K562 (cell line): Measurements from ENCODE around the gene EPHB1. TPM values are rescaled to one million over a fixed set of nuclear protein-coding genes. Genes with fewer than 3 reads are reported as not detected.

Experiments used
- ATAC-seq: fragments of 200-7000 bp; cut with Tn5 transposase; 3 replicates; pipeline ENCODE4 v1.9.1; 2020; ENCODE audit warnings: moderate library complexity
- BruUV-seq: library from RNA; stranded (reverse); fragments of 400-500 nt; replicated peaks from 2 replicates; lab custom pipeline; 2021; lab: Mats Ljungman, UMichigan
- CTCF ChIA-PET: fragments of 300-600 bp; formaldehyde crosslinking; extraction: SDS; loops from one replicate; lab custom pipeline; 2021; ENCODE audit warnings: low intra/inter-chr PET ratio; lab: Yijun Ruan, JAX
- POLR2A ChIA-PET: fragments of 300-600, 350-650 bp; sonication (Branson Sonifier 250); formaldehyde crosslinking; extraction: SDS; loops from one replicate; lab custom pipeline; 2021; ENCODE audit warnings: antibody characterized with exemption, inconsistent platforms; lab: Yijun Ruan, JAX
- DNase-seq, 4 experiments: peaks; one replicate each; pipeline versions ENCODE4 v3.0.0 to v3.0.0-alpha.2; 2011 to 2018; ENCODE audit warnings: low spot score in 3 of 4, mixed read lengths in 3 of 4; ENCODE audit errors: extremely low read depth in 1 of 4
- FAIRE-seq: peaks from 2 replicates; lab custom pipeline; 2011; peaks lifted over from hg19 to GRCh38; lab: Jason Lieb, UNC
- H2AFZ ChIP-seq: 2 replicates; pipeline ENCODE4 v1.6.0; 2011; ENCODE audit warnings: low read depth, low read length, control low read depth, inconsistent platforms
- H3K27ac ChIP-seq: fragments of 200-600 bp; 3 replicates; pipeline ENCODE4 v1.8.0; 2011; ENCODE audit warnings: low read depth, mild to moderate bottlenecking, control low read depth, inconsistent platforms, low read length, moderate library complexity, mixed read lengths; ENCODE audit errors: extremely low read depth
- H3K27me3 ChIP-seq, 2 experiments: fragments of 300-600 bp in 1 of 2; 2 replicates in 1 of 2; 3 replicates in 1 of 2; pipeline versions ENCODE4 v1.6.0 to v1.8.0; 2011; ENCODE audit warnings: inconsistent platforms in 2 of 2, low read length in 2 of 2, mild to moderate bottlenecking in 1 of 2, mixed read lengths in 1 of 2, moderate library complexity in 1 of 2; ENCODE audit not compliant: control insufficient read depth in 2 of 2, insufficient read depth in 2 of 2
- H3K36me3 ChIP-seq: fragments of 300-600 bp; 3 replicates; pipeline ENCODE4 v1.8.0; 2011; ENCODE audit warnings: mild to moderate bottlenecking, low read length, inconsistent platforms; ENCODE audit not compliant: control insufficient read depth, insufficient read depth
- H3K4me1 ChIP-seq, 2 experiments: fragments of 200-600 bp in 1 of 2; replicated peaks in 1 of 2; 2 replicates in 1 of 2; 3 replicates in 1 of 2; pipeline versions ENCODE4 v1.5.1 to v1.8.0; 2011; ENCODE audit warnings: inconsistent platforms in 2 of 2, low read length in 2 of 2, mild to moderate bottlenecking in 1 of 2, mixed read lengths in 1 of 2, moderate library complexity in 1 of 2; ENCODE audit not compliant: control insufficient read depth in 2 of 2, insufficient read depth in 2 of 2
- H3K4me2 ChIP-seq: 2 replicates; pipeline ENCODE4 v1.6.1; 2011; ENCODE audit warnings: low read length, control low read depth, inconsistent platforms, mixed read lengths; ENCODE audit not compliant: insufficient read depth
- H3K4me3 ChIP-seq: fragments of 200-600 bp; sonication (generic), shearing (Covaris generic); 2 replicates; pipeline ENCODE4 v1.5.1; 2016; ENCODE audit warnings: control low read depth, inconsistent platforms
- H3K79me2 ChIP-seq: fragments of 200-600 bp; 3 replicates; pipeline ENCODE4 v1.8.0; 2011; ENCODE audit warnings: low read length, inconsistent platforms; ENCODE audit not compliant: control insufficient read depth, insufficient read depth
- H3K9ac ChIP-seq, 2 experiments: 2 replicates each; pipeline versions ENCODE4 v1.6.0 to v1.6.1; 2011; ENCODE audit warnings: low read depth in 2 of 2, low read length in 2 of 2, control low read depth in 1 of 2, inconsistent platforms in 1 of 2, mild to moderate bottlenecking in 1 of 2, mixed read lengths in 1 of 2; ENCODE audit not compliant: insufficient read depth in 1 of 2
- H3K9me1 ChIP-seq: one replicate; pipeline ENCODE4 v1.6.0; 2011; ENCODE audit warnings: inconsistent platforms, mild to moderate bottlenecking, low read length, moderate library complexity; ENCODE audit not compliant: control insufficient read depth, insufficient read depth
- H3K9me3 ChIP-seq: replicated peaks from 2 replicates; pipeline ENCODE4 v1.5.1; 2011; ENCODE audit warnings: low read depth, low read length, inconsistent platforms; ENCODE audit not compliant: control insufficient read depth, insufficient read depth
- H4K20me1 ChIP-seq: replicated peaks from 2 replicates; pipeline ENCODE4 v1.6.1; 2011; ENCODE audit warnings: low read length, inconsistent platforms, mixed read lengths; ENCODE audit not compliant: control insufficient read depth, insufficient read depth
- ESRRB ChIP-seq: fragments of 250-450 bp; sonication (Bioruptor Pico); IDR thresholded peaks from 2 replicates; pipeline ENCODE4 v1.5.0; 2020; ENCODE audit warnings: mild to moderate bottlenecking, moderate library complexity, borderline replicate concordance
- MCM7 ChIP-seq, 2 experiments: fragments of 450-650 bp; IDR thresholded peaks; 2 replicates each; pipeline ENCODE4 v1.6.1; 2016 to 2018
- WGBS: fragments of 100-300 bp; shearing (Covaris generic); methylation state at CpG from one replicate; pipeline ENCODE4 v1.1.6; 2016; ENCODE audit warnings: low coverage, mixed read lengths; ENCODE audit not compliant: insufficient coverage; ENCODE audit errors: missing lambda C conversion rate; 5-methylcytosine and 5-hydroxymethylcytosine counted together
- in situ Hi-C: fragments of 300-500 bp; cut with MboI; formaldehyde crosslinking; loops from 4 replicates; pipeline ENCODE4 v1.15.0; 2018; ENCODE audit warnings: inconsistent platforms, mixed read lengths
- intact Hi-C: fragments of 100-400 bp; cut with micrococcal nuclease; formaldehyde crosslinking; loops from 2 replicates; pipeline ENCODE4 v1.14.2; 2022
- polyA plus RNA-seq, 8 experiments: library from polyadenylated mRNA; depleted of rRNA in 4 of 8; stranded (reverse) in 5 of 8; unstranded in 3 of 8; fragments of >200 nt; fragmentation: Nextera tagmentation in 2 of 8; fragmentation: Illumina TruSeq in 1 of 8; extraction: Ambion mirVana in 2 of 8; extraction: Trizol in 1 of 8; gene quantifications; 2 replicates each; pipeline versions ENCODE4 v1.2.1 to v1.2.3, GENCODE V29; 2011 to 2014; ENCODE audit warnings: inconsistent platforms in 1 of 8, missing spikeins in 1 of 8
- total RNA-seq, 7 experiments: library from RNA; depleted of rRNA in 6 of 7; stranded (reverse); fragments of >200 nt in 6 of 7; fragmentation: Illumina TruSeq in 2 of 7; extraction: Trizol in 2 of 7; gene quantifications; 2 replicates each; pipeline versions ENCODE4 v1.2.1 to v1.2.3, GENCODE V29; 2011 to 2021; ENCODE audit warnings: low replicate concordance in 1 of 7
- TF ChIP-seq, protein P1 (sequence below): fragments of 250-450 bp; sonication (Bioruptor Pico); IDR thresholded peaks from 2 replicates; pipeline ENCODE4 v1.8.0; 2022; ENCODE audit warnings: moderate library complexity, mild to moderate bottlenecking, inconsistent platforms
- TF ChIP-seq, protein P2 (sequence below): sonication (generic); formaldehyde crosslinking; IDR thresholded peaks from 2 replicates; pipeline ENCODE4 v1.8.1; 2023; ENCODE audit warnings: mild to moderate bottlenecking, missing genetic modification reagents, moderate library complexity

Gene EPHB1
- total and polyA plus RNA-seq, 9 of the 15 experiments (the other 6 are each of a cell fraction or from before 2014, with no cell fraction given): 0.29 TPM; not detected in 8

DNA sequence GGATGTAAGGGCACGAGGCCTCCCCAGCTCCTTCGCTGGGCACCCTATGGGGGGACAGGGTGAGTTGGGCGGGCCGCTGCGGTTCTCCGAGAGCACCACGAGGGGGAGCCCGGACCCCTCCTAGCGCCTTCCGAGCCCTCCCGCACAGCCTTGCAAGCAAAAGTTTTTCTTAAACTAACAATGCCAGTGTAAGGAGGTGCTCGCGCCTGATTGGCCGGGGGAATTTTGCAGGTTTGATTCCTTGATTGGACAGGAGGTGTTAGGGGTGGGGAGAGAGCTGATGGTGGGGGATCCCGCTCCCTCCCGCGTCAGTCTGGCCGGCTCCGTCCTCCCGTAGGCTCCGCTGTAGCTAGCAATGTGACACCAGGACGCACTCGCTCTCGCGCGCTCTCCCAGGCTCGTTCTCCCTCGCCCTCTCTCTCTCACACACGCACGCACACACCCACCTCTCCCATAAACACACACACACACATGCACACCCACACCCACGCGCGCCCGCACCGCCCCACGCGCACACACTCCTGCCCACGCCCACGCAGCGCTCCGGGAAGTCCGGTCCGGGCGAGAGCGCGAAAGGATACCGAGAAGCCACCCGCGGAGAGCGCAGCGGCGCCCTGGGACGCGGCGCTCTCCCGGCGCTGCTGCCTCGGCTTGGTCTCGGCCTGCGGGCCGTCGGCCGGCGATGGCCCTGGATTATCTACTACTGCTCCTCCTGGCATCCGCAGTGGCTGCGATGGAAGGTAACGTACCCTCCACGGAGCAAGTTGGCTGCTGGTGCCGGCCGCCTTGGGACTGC lies at the start of gene EPHB1 (continued):
- no peak for TF ChIP-seq ESRRB (CRISPR knock-in tag)

DNA sequence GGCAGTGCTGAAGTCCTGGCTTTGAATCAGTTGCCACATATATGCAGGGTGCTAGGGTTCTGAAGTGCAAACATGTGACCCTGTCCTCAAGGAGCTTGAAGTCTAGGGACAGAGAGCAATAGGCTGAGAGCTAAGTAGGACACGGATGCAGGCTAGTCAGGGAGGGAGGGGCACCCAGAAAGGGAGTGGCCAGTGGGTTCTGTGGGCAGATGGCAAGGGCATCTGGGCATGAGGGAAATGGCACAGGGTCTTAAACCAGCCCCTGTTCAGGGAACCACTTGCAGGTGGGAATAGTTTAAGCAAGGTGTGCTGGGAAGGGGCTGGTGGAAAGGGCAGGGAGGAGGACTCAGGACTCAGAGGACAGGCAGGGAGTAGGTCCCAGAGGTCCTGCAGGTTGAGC lies 46.4 kb upstream of the EPHB1 start:
- no peaks in the 10 kb centered on the region for H3K4me1 ChIP-seq
- ATAC-seq: no peak
- FAIRE-seq: no peak
- 0% methylated on average over 1 of the region's 1 CpG for WGBS
- intact Hi-C loops (no loop called here), in situ Hi-C loops (no loop called here)
- no TSS peak for BruUV-seq
- no peaks in the 10 kb centered on the region for H3K79me2 ChIP-seq
- CTCF ChIA-PET: no interaction called here
- H4K20me1 ChIP-seq: no peaks in the 10 kb centered on the region
- no peaks in the 10 kb centered on the region for H3K9me1 ChIP-seq
- DNase-seq: no peak
- no peak overlapping the region for H2AFZ ChIP-seq
- TF ChIP-seq MCM7 (IDR thresholded peaks at IDR 0.05): no peak
- TF ChIP-seq, protein P1, sequence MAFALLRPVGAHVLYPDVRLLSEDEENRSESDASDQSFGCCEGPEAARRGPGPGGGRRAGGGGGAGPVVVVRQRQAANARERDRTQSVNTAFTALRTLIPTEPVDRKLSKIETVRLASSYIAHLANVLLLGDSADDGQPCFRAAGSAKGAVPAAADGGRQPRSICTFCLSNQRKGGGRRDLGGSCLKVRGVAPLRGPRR (CRISPR knock-in tag): no peak
- TF ChIP-seq, protein P2, sequence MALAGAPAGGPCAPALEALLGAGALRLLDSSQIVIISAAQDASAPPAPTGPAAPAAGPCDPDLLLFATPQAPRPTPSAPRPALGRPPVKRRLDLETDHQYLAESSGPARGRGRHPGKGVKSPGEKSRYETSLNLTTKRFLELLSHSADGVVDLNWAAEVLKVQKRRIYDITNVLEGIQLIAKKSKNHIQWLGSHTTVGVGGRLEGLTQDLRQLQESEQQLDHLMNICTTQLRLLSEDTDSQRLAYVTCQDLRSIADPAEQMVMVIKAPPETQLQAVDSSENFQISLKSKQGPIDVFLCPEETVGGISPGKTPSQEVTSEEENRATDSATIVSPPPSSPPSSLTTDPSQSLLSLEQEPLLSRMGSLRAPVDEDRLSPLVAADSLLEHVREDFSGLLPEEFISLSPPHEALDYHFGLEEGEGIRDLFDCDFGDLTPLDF (CRISPR knock-in tag): no peak
- no peaks in the 10 kb centered on the region for H3K9me3 ChIP-seq
- H3K4me3 ChIP-seq: no peak overlapping the region
- no peak overlapping the region for H3K4me2 ChIP-seq
- POLR2A ChIA-PET: no interaction called here
- H3K27me3 ChIP-seq: no peaks in the 10 kb centered on the region
- no peak overlapping the region for H3K27ac ChIP-seq
- no peak overlapping the region for H3K9ac ChIP-seq
- no peaks in the 10 kb centered on the region for H3K36me3 ChIP-seq
